HG02571 (cell line): Measurements from ENCODE around the gene FOXP1.

Source experiments
- ATAC-seq: cut with Tn5 transposase; IDR thresholded peaks from one replicate; pipeline ENCODE4 v1.9.1; 2021; ENCODE audit warnings: mild to moderate bottlenecking, moderate library complexity; ENCODE audit not compliant: unreplicated experiment

Gene FOXP1

DNA sequence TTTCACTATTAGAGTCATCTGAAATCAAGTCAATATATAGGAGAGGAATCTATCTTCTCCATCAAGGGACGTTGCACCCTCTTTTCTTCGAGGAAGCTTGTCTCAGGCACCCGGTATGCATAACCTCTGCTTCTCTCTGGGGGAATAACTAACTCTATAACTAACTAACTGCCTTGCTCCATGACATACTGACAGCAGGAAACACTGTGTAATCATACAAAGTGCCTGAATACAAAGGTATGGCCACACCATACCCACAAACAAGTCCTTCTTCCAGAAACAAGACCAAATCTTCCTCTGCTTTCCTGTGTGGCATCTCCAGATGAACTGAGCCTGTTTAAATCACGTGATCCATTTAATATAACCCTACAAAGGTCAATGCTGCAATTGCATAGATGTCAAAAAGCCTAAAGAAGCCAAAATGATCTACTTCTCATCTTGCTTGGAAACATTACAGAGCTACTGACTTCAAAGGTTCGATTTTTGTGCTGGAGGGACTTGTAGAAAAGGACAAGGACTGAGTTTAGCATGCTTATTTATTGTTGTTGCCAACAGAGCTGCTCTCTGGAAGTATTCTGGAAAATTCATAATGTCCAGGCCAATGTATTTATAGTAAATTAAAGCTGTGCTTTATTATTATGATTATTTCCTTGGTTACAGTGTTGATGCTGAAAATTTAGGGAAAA, 380.5 kb downstream of the FOXP1 start:
- ATAC-seq, result no peak

DNA sequence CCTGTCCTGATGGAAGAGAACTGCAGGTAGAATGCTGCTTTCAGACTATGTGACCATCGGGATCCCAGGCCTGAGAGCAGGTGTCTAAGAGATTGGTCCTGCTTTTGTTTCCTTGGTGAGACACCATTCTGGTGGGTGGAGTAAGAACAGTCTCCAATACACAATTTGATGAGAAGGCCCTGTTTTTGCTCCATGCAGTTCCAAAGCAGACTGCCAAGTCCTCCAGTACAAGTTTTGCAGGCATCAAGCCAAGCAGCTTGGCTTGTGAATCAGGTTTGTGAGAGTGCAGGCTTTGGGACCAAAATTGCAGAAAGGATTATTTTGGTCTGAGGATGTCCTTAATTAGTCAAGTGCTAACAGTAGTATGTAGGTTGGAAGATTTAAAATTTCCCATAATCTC, 381.6 kb downstream of the FOXP1 start:
- no peak for ATAC-seq

DNA sequence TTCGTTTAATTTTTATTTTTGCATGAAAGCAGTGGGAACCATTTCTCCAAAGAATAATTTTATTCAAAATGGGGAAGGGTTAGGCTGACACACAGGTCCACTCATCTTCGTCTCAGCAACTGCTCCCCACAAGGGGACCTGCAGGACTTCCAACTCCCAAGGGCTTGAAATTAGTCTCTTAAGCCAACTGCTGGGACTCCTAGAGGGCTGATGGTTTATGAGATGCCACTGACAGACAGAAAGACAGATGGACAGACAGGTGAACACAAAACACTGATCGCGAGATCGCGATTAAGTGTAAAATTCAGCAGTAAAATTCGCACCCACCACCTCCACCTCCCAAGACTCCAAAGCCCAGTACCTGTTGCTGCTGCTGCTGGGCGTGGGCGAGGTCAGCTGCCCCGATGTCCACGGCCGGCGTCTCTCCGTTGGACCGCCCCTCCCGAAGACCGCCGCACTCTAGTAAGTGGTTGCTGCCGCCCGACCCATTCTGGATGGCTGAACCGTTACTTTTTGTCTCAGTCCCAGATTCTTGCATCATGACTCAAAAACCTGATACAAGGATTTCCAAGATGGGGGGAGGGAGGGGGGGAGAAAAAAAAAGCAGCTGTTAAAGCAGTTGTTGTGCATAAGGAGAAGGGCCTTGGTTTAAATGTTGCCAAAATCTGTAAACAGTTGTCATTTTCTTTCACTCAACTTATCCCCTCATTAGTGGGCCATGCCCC, 385.5 kb downstream of the FOXP1 start:
- ATAC-seq, result no peak

DNA sequence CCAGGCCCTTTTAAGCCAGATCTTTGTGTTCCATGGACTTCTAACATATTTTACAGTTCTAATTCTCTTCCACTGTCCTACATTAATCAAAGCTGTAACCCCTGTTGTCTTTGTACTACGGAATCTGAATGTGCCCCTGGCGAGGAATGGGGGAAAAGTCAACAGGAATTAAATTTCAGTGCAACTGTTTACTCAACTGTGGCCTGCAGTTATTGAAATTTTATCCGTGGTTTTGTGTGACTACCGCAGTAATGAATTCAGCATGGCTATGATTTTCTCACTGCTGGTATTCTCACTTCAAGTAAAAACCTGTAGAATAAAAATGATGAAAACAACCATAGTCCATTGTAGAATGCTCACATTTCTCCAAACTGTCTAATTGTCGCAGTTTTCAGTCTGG, 388.0 kb downstream of the FOXP1 start:
- no peak for ATAC-seq

DNA sequence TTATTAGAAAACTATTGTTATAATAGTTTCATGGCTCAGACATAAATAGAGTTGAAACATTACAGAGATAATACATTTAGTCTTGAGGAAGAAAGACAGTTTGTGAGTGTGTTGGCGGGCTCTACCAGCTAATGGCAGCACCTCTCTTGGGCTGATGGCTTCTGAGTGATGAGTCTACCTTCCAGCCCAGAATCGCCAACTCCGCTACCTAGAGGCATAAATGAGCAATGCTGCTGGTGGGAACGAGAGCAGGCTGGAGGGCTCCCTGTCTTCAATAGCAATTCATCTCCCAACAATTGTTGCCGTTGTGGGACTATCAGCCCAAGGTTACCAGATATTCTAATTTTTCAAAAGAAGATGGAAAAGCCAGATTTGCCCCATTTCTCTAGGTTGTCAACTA, 388.7 kb downstream of the FOXP1 start:
- no peak for ATAC-seq

DNA sequence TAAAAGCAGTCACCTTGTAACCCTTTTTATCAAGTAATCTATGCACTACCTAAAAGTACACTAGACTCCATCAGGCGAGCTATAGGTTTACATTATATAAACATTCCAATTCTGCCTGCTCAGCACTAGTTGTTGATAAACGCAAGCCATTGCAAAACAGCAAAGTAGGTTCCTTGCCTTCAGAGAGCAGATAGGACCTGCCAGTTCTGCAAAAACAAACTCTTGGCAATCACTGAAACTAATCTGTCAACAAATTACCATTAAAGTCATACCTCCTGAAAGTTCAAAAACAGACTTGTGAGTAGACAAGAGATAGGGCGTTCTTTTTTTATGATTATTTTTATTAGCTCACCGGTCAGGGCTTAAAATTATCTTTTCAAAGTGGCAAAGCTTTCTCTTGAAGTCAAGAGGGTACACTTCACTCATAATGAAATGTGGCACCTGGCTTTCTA, 392.5 kb downstream of the FOXP1 start:
- ATAC-seq, result no peak

DNA sequence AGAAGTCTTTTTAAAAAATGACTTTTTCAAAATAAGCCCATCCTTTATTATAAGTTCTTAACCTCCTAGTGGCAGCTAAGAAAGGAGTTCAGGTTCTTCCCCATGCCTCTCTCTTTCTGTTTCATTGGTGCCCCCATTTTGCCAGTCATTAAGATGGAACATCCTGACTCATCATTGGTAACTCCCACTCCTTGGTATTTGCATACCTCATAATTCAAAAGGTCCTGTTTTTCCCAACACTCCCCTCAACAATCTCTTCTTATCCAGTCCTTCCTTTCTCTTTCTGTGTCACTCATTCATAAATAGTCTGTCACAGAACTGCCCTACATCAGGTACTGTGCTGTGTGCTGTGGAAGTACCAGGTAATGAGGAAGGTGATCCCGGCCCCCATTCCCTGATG, 394.0 kb downstream of the FOXP1 start:
- ATAC-seq, result no peak

DNA sequence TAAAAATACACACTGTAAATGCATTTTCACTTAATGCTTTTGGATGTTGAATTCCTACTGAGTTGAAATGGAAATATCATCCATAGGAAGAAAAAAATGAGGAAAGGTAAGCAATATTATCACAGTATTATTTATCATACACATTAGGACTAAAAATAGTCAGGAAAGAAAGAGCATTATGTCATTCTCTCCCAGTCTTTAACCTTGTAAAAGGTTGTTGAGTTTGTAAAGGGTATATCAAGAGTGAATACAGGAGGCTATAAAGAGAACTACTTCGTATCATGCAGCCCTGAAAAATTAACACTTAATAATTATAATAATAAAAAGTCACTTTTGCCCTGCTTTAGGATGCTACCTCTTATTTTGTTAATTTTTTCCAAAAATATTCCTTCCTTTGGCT, 395.8 kb downstream of the FOXP1 start:
- ATAC-seq, result no peak

DNA sequence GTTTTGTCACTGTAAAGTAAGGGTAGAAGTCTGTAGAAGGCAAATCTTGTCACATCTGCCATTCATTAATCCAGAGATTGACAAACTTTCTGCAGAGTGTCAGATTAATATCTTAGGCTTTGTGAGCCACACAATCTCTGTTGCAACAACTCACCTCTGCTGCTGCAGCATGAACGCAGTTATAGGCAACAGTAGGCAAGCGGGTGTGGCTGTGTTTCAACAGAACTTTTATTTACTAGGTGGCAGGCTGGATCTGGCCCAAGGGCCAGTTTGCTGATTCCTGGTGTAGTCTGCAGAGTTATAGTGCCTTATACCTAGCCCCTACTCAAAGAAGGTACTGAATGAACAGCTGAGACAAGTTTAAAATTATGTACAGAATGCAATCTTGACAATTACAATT, 396.7 kb downstream of the FOXP1 start:
- no peak for ATAC-seq

DNA sequence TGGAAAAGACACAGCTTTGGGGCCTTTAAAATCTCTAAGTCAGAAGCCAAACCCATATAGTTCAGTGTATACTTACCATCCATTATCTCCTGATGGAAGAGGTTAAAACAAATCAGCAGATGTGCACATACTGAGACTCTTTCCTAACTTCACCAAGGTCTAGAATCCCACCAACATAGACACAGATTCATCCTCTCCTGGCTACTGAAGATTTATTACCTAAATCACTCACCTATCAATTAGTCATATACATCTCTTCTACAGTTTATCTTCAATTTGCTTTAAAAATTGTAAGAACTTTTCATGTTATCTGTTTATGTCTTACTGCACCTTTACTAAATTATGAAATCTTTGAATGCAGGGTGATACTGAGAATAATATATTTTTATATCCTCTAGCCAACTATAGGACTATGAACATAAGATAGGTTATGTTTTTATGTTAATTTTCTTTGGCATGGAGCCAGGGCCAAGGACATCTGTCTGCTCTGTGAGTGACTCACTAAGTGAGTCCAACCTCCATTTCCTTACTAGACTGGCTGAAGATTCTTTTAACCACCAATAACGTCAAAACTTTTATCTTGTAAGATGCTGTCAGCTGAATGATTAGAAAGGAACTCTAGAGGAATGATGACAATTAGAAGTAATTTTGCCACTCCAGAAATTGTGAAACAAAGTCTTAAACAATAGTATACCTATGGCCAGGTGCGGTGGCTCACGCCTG, 397.6 kb downstream of the FOXP1 start:
- ATAC-seq, result no peak

DNA sequence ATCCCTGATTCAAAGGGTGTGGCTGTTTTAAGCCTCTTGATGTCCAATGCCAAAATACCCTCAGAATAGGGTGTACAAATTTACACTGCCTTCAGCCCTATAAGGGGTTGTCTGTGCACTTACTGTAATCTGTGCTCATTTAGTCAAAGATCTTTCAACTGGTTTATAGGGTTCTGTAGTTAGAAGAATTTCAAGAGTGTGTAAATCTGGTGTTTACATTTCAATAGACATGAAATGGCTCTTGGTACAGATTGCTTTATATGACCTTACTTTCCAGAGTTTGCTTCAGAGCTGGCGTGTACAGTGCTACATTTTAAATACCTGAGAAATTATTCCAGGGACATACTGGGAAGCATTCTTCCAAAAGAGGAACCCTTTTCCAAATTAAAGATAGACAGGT, 399.3 kb downstream of the FOXP1 start:
- ATAC-seq, result no peak

DNA sequence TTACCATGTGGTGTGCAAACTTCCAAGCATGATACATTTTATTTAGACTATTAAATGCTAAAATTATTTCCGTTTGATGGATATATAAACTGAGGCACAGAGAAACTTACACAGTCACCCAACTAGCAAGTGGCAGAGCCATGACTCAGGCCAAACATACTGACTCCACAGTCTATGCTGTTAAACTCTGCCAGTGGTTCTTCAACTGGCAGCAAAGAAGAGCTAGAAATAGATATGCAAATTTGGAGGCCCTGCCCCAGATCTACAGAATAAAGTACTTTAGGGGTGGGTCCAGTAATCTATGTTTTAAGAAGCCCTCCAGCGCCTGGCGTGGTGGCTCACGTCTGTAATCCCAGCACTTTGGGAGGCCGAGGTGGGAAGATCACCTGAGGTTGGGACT, 400.0 kb downstream of the FOXP1 start:
- ATAC-seq, result no peak

DNA sequence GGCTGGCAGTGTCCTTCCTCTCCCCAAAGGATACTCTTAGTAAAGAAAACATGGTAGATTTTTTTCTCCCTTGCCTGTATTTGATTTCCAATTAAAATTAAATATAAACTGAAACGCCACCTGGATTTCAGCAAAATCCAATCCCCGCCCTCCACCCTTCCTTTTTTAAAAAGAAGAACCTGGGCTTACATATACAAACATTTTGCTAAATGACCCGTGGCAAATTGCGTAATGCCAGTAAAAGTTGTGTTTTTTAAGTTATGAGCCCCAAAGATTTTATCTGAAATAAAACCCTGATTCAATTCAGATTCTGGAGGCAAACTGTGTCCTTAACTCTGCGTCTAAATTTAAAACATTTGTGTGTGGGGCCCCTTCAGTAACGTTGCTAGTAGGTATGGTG, 403.0 kb downstream of the FOXP1 start:
- ATAC-seq, result no peak

DNA sequence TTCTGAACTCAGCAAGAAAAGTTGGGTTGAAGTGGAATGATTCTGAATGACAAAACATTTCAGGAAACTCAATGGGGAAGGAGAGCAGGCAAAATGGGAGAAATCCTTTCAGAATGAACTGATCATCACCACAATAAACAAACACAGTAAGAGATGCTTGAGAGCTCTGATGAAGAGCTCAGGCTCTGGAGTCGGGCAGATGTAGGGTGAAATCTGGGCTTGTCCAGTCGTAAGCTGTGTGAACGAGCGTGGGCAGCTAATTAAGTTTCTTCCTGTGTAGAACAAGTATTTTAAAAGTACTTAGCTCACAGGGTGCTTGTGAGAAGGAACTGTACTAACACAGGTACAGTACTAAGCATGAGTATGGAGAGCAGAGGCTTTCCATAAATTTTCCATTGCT, 406.2 kb downstream of the FOXP1 start:
- ATAC-seq, result no peak

DNA sequence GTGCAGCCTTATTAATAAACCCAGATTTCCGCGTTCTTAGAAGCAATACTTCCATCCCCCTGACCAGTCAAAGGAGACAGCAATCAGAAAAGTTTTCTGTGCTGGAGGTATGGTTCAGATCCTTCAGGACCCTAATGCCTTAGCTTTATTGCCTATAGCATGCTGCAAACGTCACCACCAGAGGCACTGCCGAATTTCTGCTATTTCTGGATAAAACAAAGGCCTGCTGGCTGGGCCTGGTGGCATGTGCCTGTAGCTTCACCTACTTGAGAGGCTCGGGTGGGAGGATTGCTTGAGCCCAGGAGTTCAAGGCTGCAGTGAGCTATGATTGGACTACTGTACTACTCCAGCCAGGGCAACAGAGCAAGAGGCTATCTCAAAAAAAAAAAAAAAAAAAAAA, 407.2 kb downstream of the FOXP1 start:
- ATAC-seq, result no peak

DNA sequence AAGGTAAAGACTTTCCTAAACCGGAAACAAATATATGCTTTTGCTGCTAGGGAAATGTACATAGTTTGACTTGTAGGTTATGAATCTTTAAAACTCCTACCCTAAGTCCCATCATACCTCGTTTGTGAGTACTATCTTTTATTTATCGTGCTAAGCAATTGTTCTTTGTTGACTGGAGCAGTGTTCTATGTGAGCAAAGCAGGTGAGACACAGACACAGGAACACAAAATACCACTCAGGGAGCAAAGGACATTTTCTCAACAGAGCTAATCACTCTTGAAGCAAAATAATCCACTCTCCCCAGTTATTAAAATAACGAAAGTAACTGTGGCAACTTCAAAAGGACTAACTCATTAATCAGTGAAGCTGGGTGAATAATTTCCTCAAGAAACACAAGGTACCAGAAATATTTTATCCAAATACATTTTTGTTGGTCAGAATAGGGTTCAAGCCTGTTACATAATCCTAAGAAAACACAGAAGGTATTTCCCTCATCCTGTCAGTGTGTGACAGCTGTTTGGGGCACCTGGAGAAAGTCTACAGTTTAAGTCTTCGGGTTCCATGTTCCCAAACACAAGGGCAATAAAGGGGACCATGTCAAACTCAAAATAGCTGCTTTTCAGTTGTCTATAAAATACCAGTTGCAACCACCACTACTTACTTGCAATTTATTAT, 407.7 kb downstream of the FOXP1 start:
- ATAC-seq, result no peak

DNA sequence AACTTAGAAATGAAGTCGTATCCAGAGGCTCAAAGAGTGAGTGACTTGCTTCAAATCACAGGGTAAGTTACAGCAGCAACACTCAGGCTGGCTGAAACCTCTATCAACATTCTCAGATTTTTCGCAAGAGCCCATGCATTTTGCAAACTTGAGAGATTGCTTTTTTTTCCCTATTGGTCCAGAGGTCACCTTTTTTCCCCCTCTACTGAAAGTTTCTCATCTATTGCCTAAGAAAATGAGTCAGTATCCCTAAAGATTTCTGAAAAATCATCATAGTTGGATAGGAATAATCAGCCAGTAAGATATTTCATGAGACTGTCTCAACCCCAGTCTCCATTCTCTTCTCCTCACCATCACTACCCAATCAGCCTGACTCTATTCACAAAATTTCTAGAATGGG, 410.6 kb downstream of the FOXP1 start:
- ATAC-seq, result no peak

DNA sequence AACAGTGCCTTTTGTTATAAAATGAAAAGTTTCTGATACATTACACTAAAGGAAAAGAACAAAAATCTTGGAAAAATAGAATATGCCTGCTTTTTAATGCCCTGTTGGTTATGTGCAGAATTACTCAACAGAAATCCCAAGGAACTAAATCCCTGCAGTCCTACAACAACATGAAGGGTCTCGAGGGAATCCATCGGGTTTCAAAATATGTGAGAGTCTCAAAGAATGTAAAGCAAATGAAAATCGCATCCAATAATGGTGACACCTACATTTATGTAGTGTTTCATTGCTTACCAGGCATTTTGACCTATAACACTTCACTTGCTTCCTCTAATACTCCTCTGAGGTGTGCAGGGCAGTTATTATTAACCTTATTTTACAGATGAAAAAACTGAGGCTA, 411.3 kb downstream of the FOXP1 start:
- no peak for ATAC-seq

DNA sequence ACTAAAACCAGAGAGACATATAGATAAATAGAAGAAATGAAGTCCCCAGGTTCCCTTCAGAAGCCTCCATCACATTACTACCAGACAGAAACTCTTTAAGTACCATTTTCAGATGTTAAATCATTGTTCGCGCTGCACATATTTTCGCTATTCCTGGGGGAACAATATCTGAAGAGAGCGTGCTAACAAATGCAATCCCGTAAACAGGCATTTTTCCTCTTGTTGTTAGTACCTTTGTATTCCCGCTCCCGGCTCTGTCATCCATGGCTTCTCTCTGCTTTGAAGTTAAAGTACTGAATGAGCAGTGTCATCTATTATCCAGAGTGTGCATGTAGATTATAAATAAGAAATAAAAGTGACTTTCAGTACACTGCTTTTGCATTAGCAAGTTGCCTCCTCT, 412.3 kb downstream of the FOXP1 start:
- no peak for ATAC-seq

DNA sequence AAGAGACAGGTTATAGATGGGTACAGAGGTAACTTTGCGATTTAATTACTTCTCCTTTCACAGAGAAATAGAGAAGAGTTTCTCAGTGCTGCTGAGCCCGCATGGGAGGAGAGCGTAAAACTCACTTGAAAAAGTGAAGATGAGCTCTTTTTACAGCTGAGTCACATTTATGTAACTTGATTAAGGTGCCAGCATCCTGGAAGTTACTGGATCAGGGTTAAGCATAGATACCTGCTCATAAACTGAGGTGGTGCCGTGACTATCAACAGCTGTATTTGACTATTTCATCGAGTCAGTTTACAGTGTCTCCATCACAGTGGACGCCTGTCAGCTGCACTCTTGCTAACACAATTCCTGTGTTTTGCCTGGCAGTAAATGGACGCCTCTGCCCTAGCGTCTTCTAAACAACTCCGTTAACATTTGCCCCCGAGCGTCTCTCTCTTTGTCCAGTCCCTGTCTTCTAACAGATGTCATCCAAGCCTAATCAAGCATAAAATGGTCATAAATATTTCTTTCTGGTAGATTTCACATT, 414.6 kb downstream of the FOXP1 start:
- ATAC-seq, result no peak

DNA sequence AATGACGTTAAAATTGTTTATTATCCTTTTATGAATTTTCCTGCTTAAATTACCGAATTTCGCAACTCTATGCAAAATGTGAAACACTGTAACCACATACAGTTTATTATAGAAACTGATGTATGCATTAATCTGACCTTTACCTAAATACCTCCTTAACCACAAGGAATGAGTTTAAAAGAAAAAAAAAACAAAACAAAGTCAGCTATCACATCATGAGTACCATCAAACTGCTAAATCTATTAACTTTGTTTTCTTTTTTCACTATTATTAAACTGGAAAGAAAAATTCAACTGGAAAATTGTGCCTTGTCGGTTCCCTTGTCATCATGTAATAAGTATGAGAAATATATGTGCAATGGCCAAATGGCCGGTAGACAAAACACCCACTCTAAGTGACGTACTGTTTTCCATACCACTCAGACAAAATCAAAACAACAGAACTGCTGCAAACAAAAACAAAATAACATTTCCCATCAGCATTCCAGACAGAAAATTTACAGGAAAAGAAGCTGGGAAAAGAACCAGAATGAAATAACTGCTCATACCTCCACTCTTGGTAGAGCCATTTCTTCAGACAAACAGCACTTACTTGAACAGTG, 415.3 kb downstream of the FOXP1 start:
- ATAC-seq, result no peak
